ENCODE data around the gene PRADC1.

Gene PRADC1

DNA sequence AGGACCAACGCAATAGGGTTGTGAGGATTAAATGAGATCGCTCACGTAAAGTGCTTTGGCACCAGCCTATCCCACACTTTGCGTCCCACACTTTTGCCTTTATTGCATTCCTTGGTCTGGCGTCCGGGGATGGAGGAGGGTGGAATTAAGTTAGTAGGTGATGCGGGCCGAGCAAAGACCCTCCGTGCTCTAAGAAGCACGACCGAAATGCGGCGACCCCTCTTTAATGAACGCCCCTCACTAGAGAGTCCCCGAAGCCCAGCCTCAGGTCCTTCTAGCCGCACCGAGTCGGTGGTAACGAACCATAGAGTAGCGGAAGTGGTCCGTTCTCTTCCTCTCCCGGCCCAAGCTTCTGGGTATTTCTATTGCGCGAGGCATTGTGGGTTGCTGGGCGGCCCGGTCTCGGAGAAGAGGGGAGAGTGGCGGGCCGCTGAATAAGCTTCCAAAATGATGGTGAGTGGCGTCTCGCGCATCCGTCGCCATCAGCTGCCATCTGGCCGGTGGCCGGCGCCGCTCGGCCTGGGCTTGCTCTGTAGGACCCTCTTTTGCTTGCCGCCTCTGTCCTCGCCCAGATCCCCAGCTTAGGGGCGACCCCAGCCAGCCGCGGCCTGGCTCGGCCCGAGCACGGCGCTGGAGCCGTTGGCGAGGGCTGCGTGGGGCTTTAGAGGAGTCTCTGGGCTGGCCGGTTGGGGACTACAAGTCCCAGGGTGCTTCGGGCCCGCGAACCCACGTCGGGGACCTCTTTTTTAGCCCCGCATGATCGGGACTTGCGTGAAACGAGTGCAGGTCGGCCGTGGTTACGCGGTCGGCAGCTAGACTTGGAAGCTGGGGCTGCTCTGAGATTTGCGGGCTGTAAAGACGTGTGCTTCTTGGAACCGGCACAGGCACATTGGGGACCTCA, 1.1 kb upstream of the PRADC1 start, which contains the start of gene CCT7:
Gene CCT7 (plus strand): TSS at position 377 of the 901 bp plus-strand sequence. CDS start 71 bp downstream, at position 448.
- Mint-ChIP-seq H3K4me1 (ENCODE audit: low read depth) (peaks cover 39% of the 10 kb centered on the region), H3K36me3 (peaks cover 11% of the 10 kb centered on the region), H3K27me3 (no peaks in the 10 kb centered on the region), H3K9me3 (ENCODE audit: low read depth) (no peaks in the 10 kb centered on the region), H3K27ac (peak within 1 kb of the TSS; percentile 97), H3K4me3 (peak within 1 kb of the TSS; percentile 100)

- peaks cover 11% of the 10 kb centered on the region for H3K36me3 Mint-ChIP-seq
- peak overlapping the region; percentile 97 for H3K27ac Mint-ChIP-seq
- no peaks in the 10 kb centered on the region for H3K27me3 Mint-ChIP-seq
- H3K9me3 Mint-ChIP-seq (ENCODE audit: low read depth), result no peaks in the 10 kb centered on the region
- H3K4me3 Mint-ChIP-seq, result peak overlapping the region; percentile 100
- peaks cover 27% of the 10 kb centered on the region for H3K4me1 Mint-ChIP-seq (ENCODE audit: low read depth)
These were observed 461 bp downstream of the PRADC1 start for GRCh38 chr2:73232403-73233153.

- H3K27ac Mint-ChIP-seq, result no peak overlapping the region
- no peaks in the 10 kb centered on the region for H3K27me3 Mint-ChIP-seq
- peaks cover 6% of the 10 kb centered on the region for H3K4me1 Mint-ChIP-seq (ENCODE audit: low read depth)
- H3K4me3 Mint-ChIP-seq, result no peak overlapping the region
- no peaks in the 10 kb centered on the region for H3K9me3 Mint-ChIP-seq (ENCODE audit: low read depth)
- H3K36me3 Mint-ChIP-seq, result no peaks in the 10 kb centered on the region
These were observed 4.4 kb downstream of the PRADC1 start for GRCh38 chr2:73228631-73229030.

DNA sequence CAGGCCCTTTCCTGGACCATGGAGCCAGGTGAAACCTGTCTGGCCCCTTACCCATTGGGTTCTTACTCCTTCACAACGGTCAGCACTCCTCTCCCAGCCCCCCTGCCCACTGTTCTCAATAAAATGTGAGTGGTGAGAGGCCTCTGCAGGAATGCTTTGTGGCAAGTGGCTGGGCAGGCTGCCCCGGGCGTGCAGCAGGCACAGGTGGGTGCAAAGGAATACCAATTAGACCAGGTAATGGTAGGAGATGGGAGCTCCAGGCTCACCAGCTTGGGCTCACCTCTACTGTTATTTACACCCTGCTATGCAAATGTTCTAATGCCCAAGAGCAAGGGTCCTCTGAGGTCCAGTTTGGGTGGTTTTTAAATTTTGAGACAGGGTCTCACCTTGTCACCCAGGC, 6.0 kb downstream of the PRADC1 start:
- no peaks in the 10 kb centered on the region for H3K4me1 Mint-ChIP-seq (ENCODE audit: low read depth)
- H3K4me3 Mint-ChIP-seq, result no peak overlapping the region
- H3K9me3 Mint-ChIP-seq (ENCODE audit: low read depth), result no peaks in the 10 kb centered on the region
- no peaks in the 10 kb centered on the region for H3K27me3 Mint-ChIP-seq
- H3K36me3 Mint-ChIP-seq, result no peaks in the 10 kb centered on the region
- no peak overlapping the region for H3K27ac Mint-ChIP-seq

DNA sequence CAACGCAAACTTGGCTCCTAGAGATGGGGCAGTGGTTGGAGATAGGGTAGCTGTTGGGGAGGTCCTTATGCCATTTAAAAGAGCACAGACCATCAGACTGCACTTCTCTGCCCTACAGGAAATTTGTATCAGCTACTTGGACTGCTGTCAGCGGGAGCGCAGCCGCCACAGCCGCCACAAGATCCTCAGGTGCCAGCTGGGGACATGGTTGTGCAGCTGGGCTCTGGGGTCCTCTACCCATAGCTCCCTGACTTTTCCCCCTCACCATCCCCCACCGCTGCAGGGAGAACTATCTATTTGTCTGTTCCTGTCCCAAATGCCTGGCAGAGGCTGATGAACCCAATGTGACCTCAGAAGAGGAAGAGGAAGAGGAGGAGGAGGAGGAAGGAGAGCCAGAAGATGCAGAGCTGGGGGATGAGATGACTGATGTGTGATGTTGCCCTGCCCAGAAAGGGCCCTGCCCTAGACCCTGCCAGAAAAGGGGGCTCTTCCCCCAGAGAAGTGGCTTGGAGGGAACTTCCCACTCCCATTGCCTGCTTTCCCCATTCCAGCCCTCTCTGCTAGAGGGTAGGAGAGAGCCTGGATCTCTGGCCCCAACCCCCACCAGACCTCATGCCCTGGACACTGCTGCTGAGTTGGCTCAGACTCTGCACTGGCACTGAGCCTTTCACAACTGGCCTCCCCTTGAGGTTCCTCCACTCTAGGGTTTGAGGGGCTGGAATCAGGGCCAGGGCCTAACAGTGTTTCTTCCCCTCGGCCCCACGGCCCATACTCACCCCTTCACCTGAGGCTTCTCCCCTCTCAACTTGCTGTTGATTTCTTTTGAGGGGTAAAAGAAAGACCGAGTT, 7.3 kb downstream of the PRADC1 start:
- no peaks in the 10 kb centered on the region for H3K9me3 Mint-ChIP-seq (ENCODE audit: low read depth)
- H3K27ac Mint-ChIP-seq, result no peak overlapping the region
- H3K36me3 Mint-ChIP-seq, result peaks cover 2% of the 10 kb centered on the region
- no peaks in the 10 kb centered on the region for H3K27me3 Mint-ChIP-seq
- no peak overlapping the region for H3K4me3 Mint-ChIP-seq
- no peaks in the 10 kb centered on the region for H3K4me1 Mint-ChIP-seq (ENCODE audit: low read depth)

DNA sequence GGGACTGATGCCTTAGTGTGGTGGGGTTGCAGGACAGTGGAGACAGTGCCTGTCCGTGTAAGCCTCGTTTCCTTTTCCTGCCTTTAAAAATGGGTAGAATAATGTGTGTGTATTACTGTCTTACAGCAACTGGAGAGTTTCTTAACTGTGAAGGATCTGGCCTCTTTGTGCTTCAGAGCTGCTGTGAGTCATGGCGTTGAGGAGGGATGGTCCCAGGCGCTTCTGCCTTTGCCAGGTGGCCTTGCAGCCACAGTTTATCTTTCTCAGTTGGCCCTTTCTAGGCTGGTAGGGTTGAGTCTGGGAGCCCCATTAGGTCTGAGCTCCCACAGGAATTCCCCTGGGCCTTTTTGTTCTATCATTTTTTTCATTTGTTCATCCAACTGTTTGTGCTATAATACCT, 9.2 kb downstream of the PRADC1 start:
- H3K4me1 Mint-ChIP-seq (ENCODE audit: low read depth), result no peaks in the 10 kb centered on the region
- H3K4me3 Mint-ChIP-seq, result no peak overlapping the region
- peaks cover 2% of the 10 kb centered on the region for H3K36me3 Mint-ChIP-seq
- no peaks in the 10 kb centered on the region for H3K27me3 Mint-ChIP-seq
- H3K27ac Mint-ChIP-seq, result peak overlapping the region; percentile 36
- H3K9me3 Mint-ChIP-seq (ENCODE audit: low read depth), result no peaks in the 10 kb centered on the region

DNA sequence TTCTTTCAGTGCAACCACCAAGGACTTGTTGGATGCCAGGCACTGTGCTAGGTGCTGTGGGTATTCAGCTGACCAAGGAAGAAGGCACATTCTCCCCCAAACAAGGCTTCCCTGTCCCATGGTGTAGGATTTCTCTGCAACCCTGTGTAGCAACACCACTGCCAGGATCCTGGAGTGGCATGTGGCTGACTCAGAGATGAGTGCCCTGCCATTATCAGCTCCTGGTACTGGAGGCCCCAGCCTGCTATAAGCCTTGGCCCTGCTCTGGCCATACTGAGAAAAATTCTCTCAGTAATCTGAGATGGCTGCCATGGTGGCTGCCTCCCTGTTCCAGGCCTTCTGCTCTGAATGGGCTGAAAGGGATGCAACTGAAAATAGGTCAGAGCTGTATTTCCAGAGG, 14.7 kb downstream of the PRADC1 start:
- no peaks in the 10 kb centered on the region for H3K27me3 Mint-ChIP-seq
- H3K4me1 Mint-ChIP-seq (ENCODE audit: low read depth), result peaks cover 29% of the 10 kb centered on the region
- H3K36me3 Mint-ChIP-seq, result peaks cover 2% of the 10 kb centered on the region
- no peak overlapping the region for H3K27ac Mint-ChIP-seq
- no peak overlapping the region for H3K4me3 Mint-ChIP-seq
- H3K9me3 Mint-ChIP-seq (ENCODE audit: low read depth), result no peaks in the 10 kb centered on the region

- no peak overlapping the region for H3K27ac Mint-ChIP-seq
- peaks cover 33% of the 10 kb centered on the region for H3K4me1 Mint-ChIP-seq (ENCODE audit: low read depth)
- H3K27me3 Mint-ChIP-seq, result no peaks in the 10 kb centered on the region
- peaks cover 2% of the 10 kb centered on the region for H3K36me3 Mint-ChIP-seq
- no peak overlapping the region for H3K4me3 Mint-ChIP-seq
- H3K9me3 Mint-ChIP-seq (ENCODE audit: low read depth), result no peaks in the 10 kb centered on the region
These were observed 15.2 kb downstream of the PRADC1 start for GRCh38 chr2:73217826-73218225.

DNA sequence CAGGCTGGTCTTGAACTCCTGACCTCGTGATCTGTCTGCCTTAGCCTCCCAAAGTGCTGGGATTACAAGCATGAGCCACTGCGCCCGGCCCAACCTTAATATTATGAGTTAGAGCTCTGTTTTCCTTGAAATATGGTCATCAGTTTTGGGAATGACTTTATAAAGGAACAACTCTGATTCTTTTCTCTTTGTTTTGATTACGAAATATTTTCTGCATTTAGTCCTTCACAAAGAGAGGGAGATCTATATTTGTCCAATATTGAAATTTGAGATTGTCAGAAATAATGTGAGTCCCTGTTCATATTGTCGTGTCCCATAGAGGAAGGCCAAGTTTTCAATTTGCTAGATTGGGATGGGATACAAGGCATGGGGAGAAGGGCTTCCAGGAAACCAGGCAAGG, 15.9 kb downstream of the PRADC1 start:
- no peak overlapping the region for H3K4me3 Mint-ChIP-seq
- H3K27ac Mint-ChIP-seq, result no peak overlapping the region
- H3K4me1 Mint-ChIP-seq (ENCODE audit: low read depth), result peaks cover 38% of the 10 kb centered on the region
- H3K36me3 Mint-ChIP-seq, result peaks cover 2% of the 10 kb centered on the region
- H3K9me3 Mint-ChIP-seq (ENCODE audit: low read depth), result no peaks in the 10 kb centered on the region
- H3K27me3 Mint-ChIP-seq, result no peaks in the 10 kb centered on the region

- Mint-ChIP-seq H3K27me3 (no peaks in the 10 kb centered on the region), H3K27ac (peak overlapping the region; percentile 98), H3K9me3 (ENCODE audit: low read depth) (no peaks in the 10 kb centered on the region), H3K4me1 (ENCODE audit: low read depth) (peaks cover 38% of the 10 kb centered on the region), H3K36me3 (no peaks in the 10 kb centered on the region), H3K4me3 (peak overlapping the region; percentile 99)
These were observed 17.8 kb downstream of the PRADC1 start for GRCh38 chr2:73215254-73215653.

GRCh38 chr2:73214120-73215035, 18.7 kb downstream of the PRADC1 start, which contains the start of gene SMYD5:
Gene SMYD5 (plus strand): TSS chr2:73214245. CDS start chr2:73214267, 22 bp downstream.
- Mint-ChIP-seq H3K27me3 (no peaks in the 10 kb centered on the region), H3K9me3 (ENCODE audit: low read depth) (no peaks in the 10 kb centered on the region), H3K4me3 (peak within 1 kb of the TSS; percentile 99), H3K36me3 (no peaks in the 10 kb centered on the region), H3K27ac (peak within 1 kb of the TSS; percentile 98), H3K4me1 (ENCODE audit: low read depth) (peaks cover 38% of the 10 kb centered on the region)

DNA sequence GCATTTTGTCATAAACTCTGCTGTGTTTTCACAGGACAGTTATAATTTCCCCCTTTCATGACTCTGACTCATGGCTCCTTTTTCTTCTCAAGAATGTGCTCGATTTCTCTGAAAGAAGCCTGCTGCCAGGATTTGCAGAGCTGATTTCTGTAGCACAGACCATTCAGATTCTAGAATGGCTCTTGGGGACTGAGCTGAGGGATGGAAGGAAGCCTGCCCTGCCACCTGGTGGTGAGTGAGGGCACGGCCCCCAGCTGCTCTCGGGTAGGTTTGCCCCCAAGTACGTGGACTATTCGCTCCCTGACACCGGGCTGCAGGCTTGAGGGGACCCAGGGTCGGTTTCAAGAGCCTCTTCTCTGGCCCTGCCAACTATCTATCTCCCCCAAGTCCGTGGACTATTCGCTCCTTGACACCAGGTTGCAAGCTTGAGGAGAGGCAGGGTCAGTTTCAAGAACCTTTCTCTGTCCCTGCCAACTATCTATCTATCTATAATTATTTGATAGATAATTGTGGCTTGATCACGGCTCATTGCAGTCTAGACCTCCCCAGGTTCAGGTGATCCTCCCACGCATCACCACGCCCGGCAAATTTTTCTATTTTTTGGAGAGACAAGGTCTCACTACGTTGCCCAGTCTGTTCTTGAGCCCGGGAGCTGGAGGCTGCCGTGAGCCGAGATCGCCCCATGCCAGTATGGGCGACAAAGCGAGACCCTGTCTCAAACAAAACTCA, 20.4 kb downstream of the PRADC1 start:
- H3K36me3 Mint-ChIP-seq, result no peaks in the 10 kb centered on the region
- H3K4me3 Mint-ChIP-seq, result peak overlapping the region; percentile 17
- no peaks in the 10 kb centered on the region for H3K9me3 Mint-ChIP-seq (ENCODE audit: low read depth)
- peaks cover 4% of the 10 kb centered on the region for H3K27me3 Mint-ChIP-seq
- H3K4me1 Mint-ChIP-seq (ENCODE audit: low read depth), result peaks cover 35% of the 10 kb centered on the region
- H3K27ac Mint-ChIP-seq, result no peak overlapping the region

GRCh38 chr2:73212098-73212447, 21.0 kb downstream of the PRADC1 start:
- no peaks in the 10 kb centered on the region for H3K9me3 Mint-ChIP-seq (ENCODE audit: low read depth)
- H3K4me1 Mint-ChIP-seq (ENCODE audit: low read depth), result peaks cover 34% of the 10 kb centered on the region
- H3K4me3 Mint-ChIP-seq, result no peak overlapping the region
- H3K27ac Mint-ChIP-seq, result no peak overlapping the region
- H3K36me3 Mint-ChIP-seq, result no peaks in the 10 kb centered on the region
- peaks cover 4% of the 10 kb centered on the region for H3K27me3 Mint-ChIP-seq

Data from activated naive CD8-positive, alpha-beta T cell (primary cell).